HFF-Myc (cell line): Measurements from ENCODE around the gene NBAS.

ENCODE experiments used
- DNase-seq: peaks from one replicate; pipeline ENCODE4 v3.0.0-alpha.2; 2011; ENCODE audit warnings: low read depth; ENCODE audit errors: extremely low read depth
- H3K4me3 ChIP-seq: replicated peaks from 2 replicates; pipeline ENCODE4 v1.5.1; 2011; ENCODE audit warnings: low read depth, mild to moderate bottlenecking, control low read depth, low read length
- TF ChIP-seq, protein P1 (sequence below): IDR thresholded peaks from 2 replicates; pipeline ENCODE4 v1.5.1; 2012; ENCODE audit warnings: mild to moderate bottlenecking, low read depth, low read length, control low read depth; ENCODE audit errors: missing control alignments

NBAS gene

DNA sequence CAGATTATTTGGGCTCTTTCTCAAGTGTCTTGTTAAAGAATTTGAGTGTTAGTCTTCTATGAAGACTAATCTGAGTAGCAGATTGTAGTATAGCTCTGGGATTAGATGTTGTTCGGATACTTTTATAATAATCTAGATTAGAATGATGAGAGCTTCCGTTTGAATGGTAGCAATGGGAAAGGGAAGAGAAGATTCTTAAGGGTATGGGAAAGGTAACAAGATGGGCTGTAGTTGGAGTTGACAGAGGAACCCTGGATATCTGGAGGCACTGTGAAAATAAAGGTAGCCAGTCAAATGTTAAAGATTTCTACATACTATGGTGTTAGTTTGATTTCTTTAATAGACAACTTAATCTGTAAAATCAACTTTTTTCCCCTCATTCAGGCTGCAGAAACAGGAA, 35.2 kb upstream of the NBAS start:
- TF ChIP-seq, protein P1, sequence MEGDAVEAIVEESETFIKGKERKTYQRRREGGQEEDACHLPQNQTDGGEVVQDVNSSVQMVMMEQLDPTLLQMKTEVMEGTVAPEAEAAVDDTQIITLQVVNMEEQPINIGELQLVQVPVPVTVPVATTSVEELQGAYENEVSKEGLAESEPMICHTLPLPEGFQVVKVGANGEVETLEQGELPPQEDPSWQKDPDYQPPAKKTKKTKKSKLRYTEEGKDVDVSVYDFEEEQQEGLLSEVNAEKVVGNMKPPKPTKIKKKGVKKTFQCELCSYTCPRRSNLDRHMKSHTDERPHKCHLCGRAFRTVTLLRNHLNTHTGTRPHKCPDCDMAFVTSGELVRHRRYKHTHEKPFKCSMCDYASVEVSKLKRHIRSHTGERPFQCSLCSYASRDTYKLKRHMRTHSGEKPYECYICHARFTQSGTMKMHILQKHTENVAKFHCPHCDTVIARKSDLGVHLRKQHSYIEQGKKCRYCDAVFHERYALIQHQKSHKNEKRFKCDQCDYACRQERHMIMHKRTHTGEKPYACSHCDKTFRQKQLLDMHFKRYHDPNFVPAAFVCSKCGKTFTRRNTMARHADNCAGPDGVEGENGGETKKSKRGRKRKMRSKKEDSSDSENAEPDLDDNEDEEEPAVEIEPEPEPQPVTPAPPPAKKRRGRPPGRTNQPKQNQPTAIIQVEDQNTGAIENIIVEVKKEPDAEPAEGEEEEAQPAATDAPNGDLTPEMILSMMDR = no peak
- DNase-seq = no peak
- no peak overlapping the region for H3K4me3 ChIP-seq

DNA sequence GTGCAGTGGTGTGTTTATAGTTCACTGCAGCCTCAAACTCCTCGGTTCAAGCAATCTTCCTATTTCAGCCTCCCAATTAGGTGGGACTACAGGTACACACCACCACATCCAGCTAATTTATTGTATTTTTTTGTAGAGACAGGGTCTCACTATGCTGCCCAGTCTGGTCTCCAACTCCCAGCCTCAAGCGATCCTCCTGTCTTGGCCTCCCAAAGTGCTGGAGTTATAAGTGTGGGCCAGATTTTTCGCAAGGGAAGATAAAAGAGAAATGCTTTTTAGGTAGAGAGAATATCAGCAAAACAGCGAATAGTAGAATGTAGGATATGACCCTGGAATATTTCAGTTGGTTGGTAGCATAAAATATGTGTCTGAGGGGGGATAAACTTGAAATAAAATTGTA, 34.8 kb upstream of the NBAS start:
- DNase-seq = no peak
- TF ChIP-seq, protein P1 = no peak
- H3K4me3 ChIP-seq = no peak overlapping the region

DNA sequence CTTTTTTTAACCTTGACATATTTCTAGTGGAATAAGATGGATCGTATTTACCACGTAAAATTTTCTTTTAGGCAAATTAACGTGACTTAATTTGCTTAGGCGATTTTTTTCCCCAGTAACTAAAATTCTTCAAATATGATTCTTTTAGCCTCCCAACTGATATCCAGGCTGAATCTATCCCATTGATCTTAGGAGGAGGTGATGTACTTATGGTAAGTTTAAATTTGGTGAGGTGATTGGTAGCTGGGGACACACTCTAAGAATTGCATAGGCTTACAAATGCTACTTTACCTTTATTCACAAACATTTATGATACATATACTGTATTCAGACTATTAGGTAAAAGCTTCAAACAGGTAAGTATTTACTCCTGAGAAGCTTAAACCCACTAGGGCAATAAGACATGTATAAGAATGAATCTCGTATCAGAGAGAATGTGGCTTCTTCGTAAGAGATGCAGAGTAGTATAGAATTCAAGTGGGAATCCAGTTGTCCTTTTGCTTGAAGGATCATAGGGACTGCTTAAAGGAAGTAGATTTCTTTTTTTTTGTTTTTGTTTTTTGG, 34.3 kb upstream of the NBAS start:
- no peak for DNase-seq
- TF ChIP-seq, protein P1 = no peak
- no peak overlapping the region for H3K4me3 ChIP-seq

DNA sequence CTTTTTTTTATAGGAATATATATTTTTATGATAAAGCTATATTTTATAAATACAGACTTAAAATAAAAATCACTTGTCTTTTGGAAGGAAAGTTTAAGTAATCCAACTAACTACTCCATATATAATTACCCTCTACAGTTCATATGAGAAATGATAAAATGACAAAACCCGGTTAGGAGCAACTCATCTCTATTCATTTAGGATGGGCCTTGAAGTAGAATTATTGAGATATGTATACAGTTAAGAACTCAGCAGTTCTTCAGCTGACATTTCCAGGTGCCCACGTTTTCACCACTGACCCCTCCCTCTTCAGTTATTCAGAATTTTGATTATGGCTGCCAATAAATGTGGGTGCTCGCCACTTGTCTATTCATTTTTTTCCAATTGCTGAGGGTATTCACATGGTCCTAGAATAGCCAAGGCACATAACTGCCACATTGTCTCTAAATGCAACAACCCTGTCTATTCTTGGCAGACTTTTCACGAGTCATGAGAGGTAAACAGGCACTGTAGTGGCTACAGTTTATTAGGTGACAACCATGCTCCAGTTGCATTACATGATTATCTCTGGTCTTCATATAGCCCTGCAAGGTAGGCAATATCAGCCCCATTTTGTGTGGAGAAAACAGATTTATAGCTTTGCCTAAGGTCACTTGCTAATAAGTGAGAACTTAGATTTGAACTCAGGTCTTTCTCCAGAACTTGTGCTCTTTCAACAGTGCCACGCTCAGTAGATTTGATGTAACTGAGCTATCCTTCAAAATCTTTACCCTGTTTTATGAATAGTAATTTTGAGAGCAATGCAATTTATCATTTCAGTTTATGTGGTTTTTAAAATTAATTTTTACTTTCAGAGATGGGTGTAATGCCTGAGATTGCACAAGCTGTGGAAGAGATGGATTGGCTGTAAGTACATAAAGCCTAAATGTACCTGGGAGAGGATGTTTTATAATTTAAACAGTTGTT, 33.4 kb upstream of the NBAS start:
- TF ChIP-seq, protein P1 = no peak
- H3K4me3 ChIP-seq = no peak overlapping the region
- no peak for DNase-seq

DNA sequence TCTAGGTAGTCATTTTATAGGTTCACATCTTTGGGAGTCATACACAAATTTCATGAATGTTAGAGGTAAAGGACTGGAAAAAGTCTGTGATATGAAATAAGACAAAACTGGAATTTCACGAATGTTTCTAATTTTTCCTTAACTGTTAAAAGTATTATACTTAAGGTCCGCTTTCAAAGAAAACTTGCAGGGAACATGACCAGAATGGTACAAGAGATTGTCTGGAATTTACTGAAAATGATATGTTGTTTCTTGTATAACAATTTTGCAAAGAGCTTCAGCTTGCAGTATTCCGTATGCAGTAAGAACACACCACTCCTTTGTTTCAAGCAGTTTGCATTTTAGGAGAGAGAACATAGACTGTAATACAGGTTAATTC, 32.2 kb upstream of the NBAS start:
- DNase-seq = no peak
- peak overlapping the region; percentile 81 for H3K4me3 ChIP-seq
- TF ChIP-seq, protein P1 = no peak

DNA sequence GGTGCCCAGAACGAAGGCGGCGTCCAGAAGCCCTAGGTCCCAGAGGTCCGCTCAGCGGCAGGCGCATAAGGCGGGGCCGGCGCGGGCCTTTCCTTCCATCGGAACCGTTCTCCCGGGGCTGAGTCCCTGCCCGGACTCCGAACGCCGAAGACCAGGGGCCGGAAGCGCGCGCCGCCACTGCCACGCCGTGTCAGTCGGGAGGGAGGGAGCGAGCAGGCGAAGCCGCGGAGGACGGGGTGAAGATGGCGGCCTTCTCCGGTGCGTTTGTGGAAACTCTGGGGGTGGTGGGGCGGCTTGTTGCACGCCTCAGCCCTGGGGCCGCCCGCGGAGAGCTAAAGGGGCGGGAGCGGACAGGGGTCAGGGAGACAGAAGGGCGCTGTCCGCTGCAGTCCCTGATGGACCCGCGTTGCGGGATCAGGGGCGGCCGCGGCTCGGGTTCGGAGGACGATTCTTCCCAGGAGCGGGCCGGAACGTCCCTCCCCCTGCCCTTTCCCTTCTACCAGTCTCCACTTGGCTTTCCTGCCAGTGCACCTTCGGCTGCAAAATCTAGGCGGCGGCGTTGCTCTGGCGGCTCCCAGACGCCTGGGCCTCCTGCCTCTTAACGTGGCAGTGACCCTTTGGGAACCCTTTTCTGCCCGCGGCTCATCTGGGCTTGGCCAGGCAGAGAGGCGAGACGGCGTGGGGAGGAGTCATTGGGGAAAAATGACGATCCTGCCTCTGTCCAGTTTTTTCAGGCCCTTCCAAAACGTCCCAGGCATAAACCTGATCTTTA, 30.7 kb upstream of the NBAS start, which contains the start of gene DDX1:
DDX1 (plus strand) TSS at position 177 of the 772 bp plus-strand sequence; CDS start at position 243, 66 bp downstream.
- peak within 1 kb of the TSS; percentile 81 for H3K4me3 ChIP-seq
- peak; percentile 56 for DNase-seq
- TF ChIP-seq, protein P1 = no peak
